GM23248 (cell line): ENCODE results near the gene GUSB. TPM values are rescaled to one million over a fixed set of nuclear protein-coding genes. Genes with fewer than 3 reads are reported as not detected.
A peak's percentile ranks its signal among the peaks of the same experiment; 100 is the strongest.
"Not testable (repeated sequence)": the region's sequence is repeated elsewhere in the genome, so short reads cannot be mapped to it uniquely, and the experiment has no call there.

Experiments used
- DNase-seq: peaks from one replicate; pipeline ENCODE4 v3.0.0-alpha.2; 2015
- H2AFZ ChIP-seq: fragments of 200-600 bp; sonication (generic); 2 replicates; pipeline ENCODE4 v1.6.1; 2016; ENCODE audit warnings: antibody characterized with exemption
- H3F3A ChIP-seq: fragments of 200-600 bp; sonication (generic); 2 replicates; pipeline ENCODE4 v1.6.1; 2016; ENCODE audit warnings: mild to moderate bottlenecking, antibody characterized with exemption, mixed run types; ENCODE audit not compliant: insufficient read depth
- H3K27ac ChIP-seq: fragments of 200-600 bp; sonication (generic); 2 replicates; pipeline ENCODE4 v1.5.1; 2016; ENCODE audit warnings: mild to moderate bottlenecking
- H3K27me3 ChIP-seq: fragments of 200-600 bp; sonication (generic); replicated peaks from 2 replicates; pipeline ENCODE4 v1.6.1; 2016; ENCODE audit warnings: mild to moderate bottlenecking; ENCODE audit not compliant: insufficient read depth
- H3K36me3 ChIP-seq: fragments of 200-600 bp; sonication (generic); 2 replicates; pipeline ENCODE4 v1.6.1; 2016; ENCODE audit warnings: low read depth, mild to moderate bottlenecking
- H3K4me1 ChIP-seq: fragments of 200-600 bp; sonication (generic); 2 replicates; pipeline ENCODE4 v1.6.1; 2016; ENCODE audit warnings: mild to moderate bottlenecking; ENCODE audit not compliant: insufficient read depth
- H3K4me2 ChIP-seq: fragments of 200-600 bp; sonication (generic); one replicate; pipeline ENCODE4 v1.6.1; 2016; ENCODE audit warnings: mild to moderate bottlenecking; ENCODE audit not compliant: unreplicated experiment
- H3K4me3 ChIP-seq: fragments of 200-600 bp; sonication (generic); 2 replicates; pipeline ENCODE4 v1.5.1; 2016; ENCODE audit warnings: mild to moderate bottlenecking
- H3K79me2 ChIP-seq: fragments of 200-600 bp; sonication (generic); 2 replicates; pipeline ENCODE4 v1.6.1; 2016; ENCODE audit warnings: mild to moderate bottlenecking; ENCODE audit not compliant: insufficient read depth
- H3K9ac ChIP-seq: fragments of 200-600 bp; sonication (generic); 2 replicates; pipeline ENCODE4 v1.6.1; 2016; ENCODE audit warnings: mild to moderate bottlenecking
- H3K9me2 ChIP-seq: fragments of 200-600 bp; sonication (generic); 2 replicates; pipeline ENCODE4 v1.6.1; 2016; ENCODE audit warnings: mixed run types, mild to moderate bottlenecking, moderate library complexity; ENCODE audit not compliant: insufficient read depth
- H3K9me3 ChIP-seq: fragments of 200-600 bp; sonication (generic); one replicate; pipeline ENCODE4 v1.6.1; 2017; ENCODE audit warnings: low read depth
- H4K20me1 ChIP-seq: fragments of 200-600 bp; sonication (generic); 2 replicates; pipeline ENCODE4 v1.6.0; 2016; ENCODE audit not compliant: insufficient read depth
- EZH2 ChIP-seq: fragments of 200-600 bp; sonication (generic); IDR thresholded peaks from 2 replicates; pipeline ENCODE4 v1.6.1; 2018; ENCODE audit warnings: antibody characterized with exemption, mild to moderate bottlenecking; ENCODE audit not compliant: insufficient read depth, poor library complexity, severe bottlenecking
- EZH2phosphoT487 ChIP-seq: fragments of 200-600 bp; sonication (generic); IDR thresholded peaks from 2 replicates; pipeline ENCODE4 v1.6.1; 2018; ENCODE audit warnings: antibody characterized with exemption, moderate library complexity, mild to moderate bottlenecking, low read depth; ENCODE audit not compliant: insufficient read depth
- WGBS, 2 experiments: methylation state at CpG; one replicate each; pipeline ENCODE4 v1.1.6; 2015 to 2017; ENCODE audit warnings: low lambda C conversion rate in 2 of 2, low coverage in 1 of 2; ENCODE audit errors: missing lambda C conversion rate in 2 of 2; 5-methylcytosine and 5-hydroxymethylcytosine counted together
- in situ Hi-C: fragments of 300-500 bp; cut with MboI; formaldehyde crosslinking; loops from 2 replicates; pipeline ENCODE4 v1.15.0; 2020
- polyA plus RNA-seq: library from polyadenylated mRNA; unstranded; fragments of >200 nt; fragmentation: Nextera tagmentation; extraction: Ambion mirVana; gene quantifications from 2 replicates; pipeline ENCODE4 v1.2.1, GENCODE V29; 2016
- total RNA-seq: library from RNA; depleted of rRNA; stranded (reverse); fragments of >200 nt; shearing (Covaris generic); gene quantifications from 2 replicates; pipeline ENCODE4 v1.2.3, GENCODE V29; 2014

The GUSB gene
- total and polyA plus RNA-seq, 2 experiments from 2014 or later, result 11.6 to 39.7 TPM

DNA sequence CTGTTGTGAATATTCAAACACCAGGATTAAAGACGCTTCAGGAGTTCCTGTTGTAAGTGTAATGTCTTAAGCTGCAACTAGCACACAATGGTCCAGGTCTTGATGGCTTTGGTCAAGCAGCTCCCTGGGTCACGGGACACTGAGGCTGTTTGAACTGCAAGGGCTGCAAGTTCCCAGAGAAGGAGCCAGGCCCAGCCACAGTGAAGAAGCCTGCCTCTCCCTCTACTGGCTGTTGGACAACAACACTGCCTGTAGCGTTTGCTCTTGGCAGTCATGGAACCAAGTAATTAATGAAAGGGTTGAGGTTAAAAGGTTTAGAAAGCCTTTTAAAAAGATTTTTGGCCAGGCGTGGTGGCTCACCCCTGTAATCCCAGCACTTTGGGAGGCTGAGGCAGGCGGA, 31.9 kb upstream of the GUSB start:
- no peaks in the 10 kb centered on the region for H3F3A ChIP-seq

DNA sequence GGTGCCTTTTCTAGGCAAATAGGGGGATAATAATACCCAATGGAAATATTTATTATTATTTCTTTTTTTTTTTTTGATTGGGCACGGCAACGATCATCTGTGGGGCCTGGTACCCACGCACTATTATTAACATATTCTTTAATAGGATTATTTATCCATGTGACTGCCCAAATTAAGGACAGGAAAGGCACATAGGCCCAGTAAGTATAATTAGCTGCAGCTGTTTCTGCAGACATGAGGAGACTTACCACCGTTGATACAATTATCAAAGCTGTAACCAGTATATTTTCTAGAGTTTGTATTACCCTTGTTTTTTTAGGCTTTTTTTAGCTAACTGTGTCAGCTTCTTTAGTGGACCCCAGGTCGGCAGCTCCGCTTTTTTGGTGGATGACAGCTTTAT, 25.2 kb upstream of the GUSB start:
- in situ Hi-C loops, result loop anchor here (25.0 kb wide), 2 partner anchors 270 to 395 kb away; no protein-coding TSS in a partner anchor
- Histone ChIP-seq H3K79me2 (no peaks in the 10 kb centered on the region), H3K36me3 (no peaks in the 10 kb centered on the region), H3K9me2 (no peaks in the 10 kb centered on the region), H3F3A (no peaks in the 10 kb centered on the region), H3K27ac (no peak overlapping the region), H3K9ac (no peak overlapping the region), H3K9me3 (no peaks in the 10 kb centered on the region), H2AFZ (no peak overlapping the region), H3K4me3 (no peak overlapping the region), H3K4me2 (no peak overlapping the region), H4K20me1 (no peaks in the 10 kb centered on the region), H3K4me1 (no peaks in the 10 kb centered on the region), H3K27me3 (no peaks in the 10 kb centered on the region)
- WGBS, 2 experiments, result 61 to 63% methylated on average over 6 of the region's 6 CpGs
- DNase-seq, result no peak
- TF ChIP-seq EZH2phosphoT487 (no peak), EZH2 (no peak)

More for the DNA sequence above, 31.9 kb upstream of the GUSB start:
- H3K4me3 ChIP-seq, result no peak overlapping the region
- WGBS, 2 experiments, result 61% methylated on average over 5 of the region's 5 CpGs
- peak; percentile 67 for DNase-seq
- no peaks in the 10 kb centered on the region for H3K36me3 ChIP-seq
- H2AFZ ChIP-seq, result no peak overlapping the region
- H3K4me1 ChIP-seq, result peaks cover 6% of the 10 kb centered on the region; the same call in 1 of the 2 replicates
- no peak overlapping the region for H3K9ac ChIP-seq
- no peak for TF ChIP-seq EZH2phosphoT487
- no peak overlapping the region for H3K27ac ChIP-seq
- no peak overlapping the region for H3K4me2 ChIP-seq
- no peaks in the 10 kb centered on the region for H4K20me1 ChIP-seq
- H3K9me3 ChIP-seq, result no peaks in the 10 kb centered on the region
- no peaks in the 10 kb centered on the region for H3K27me3 ChIP-seq
- H3K79me2 ChIP-seq, result no peaks in the 10 kb centered on the region
- in situ Hi-C loops, result loop anchor here (25.0 kb wide), 2 partner anchors 277 to 402 kb away; no protein-coding TSS in a partner anchor
- no peaks in the 10 kb centered on the region for H3K9me2 ChIP-seq

DNA sequence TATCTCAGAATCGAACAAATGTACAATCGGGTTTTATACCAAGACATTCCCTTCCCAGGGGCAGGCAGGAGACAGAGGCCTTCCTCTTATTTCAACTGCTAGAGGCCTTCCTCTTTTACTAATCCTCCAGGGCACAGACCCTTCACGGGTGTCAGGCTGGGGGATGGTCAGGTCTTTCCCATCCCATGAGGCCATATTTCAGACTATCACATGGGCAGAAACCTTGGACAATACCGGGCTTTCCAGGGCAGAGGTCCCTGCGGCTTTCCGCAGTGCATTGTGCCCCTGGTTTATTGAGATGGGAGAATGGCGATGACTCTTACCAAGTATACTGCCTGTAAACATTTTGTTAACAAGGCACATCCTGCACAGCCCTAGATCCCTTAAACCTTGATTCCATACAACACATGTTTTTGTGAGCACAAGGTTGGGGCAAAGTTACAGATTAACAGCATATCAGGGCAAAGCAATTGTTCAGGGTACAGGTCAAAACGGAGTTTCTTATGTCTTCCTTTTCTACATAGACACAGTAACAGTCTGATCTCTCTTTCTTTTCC, 23.2 kb upstream of the GUSB start:
- not testable (repeated sequence) for H3K27me3 ChIP-seq, H3K79me2 ChIP-seq, H3K4me1 ChIP-seq, H3F3A ChIP-seq, H4K20me1 ChIP-seq, H3K36me3 ChIP-seq, H3K27ac ChIP-seq, H3K4me2 ChIP-seq, H3K9me3 ChIP-seq, DNase-seq, H3K9ac ChIP-seq, H2AFZ ChIP-seq, H3K9me2 ChIP-seq, H3K4me3 ChIP-seq
- in situ Hi-C loops, result loop anchor here (25.0 kb wide), 2 partner anchors 268 to 393 kb away; no protein-coding TSS in a partner anchor
- 86 to 87% methylated on average over 8 of the region's 8 CpGs for WGBS, 2 experiments

DNA sequence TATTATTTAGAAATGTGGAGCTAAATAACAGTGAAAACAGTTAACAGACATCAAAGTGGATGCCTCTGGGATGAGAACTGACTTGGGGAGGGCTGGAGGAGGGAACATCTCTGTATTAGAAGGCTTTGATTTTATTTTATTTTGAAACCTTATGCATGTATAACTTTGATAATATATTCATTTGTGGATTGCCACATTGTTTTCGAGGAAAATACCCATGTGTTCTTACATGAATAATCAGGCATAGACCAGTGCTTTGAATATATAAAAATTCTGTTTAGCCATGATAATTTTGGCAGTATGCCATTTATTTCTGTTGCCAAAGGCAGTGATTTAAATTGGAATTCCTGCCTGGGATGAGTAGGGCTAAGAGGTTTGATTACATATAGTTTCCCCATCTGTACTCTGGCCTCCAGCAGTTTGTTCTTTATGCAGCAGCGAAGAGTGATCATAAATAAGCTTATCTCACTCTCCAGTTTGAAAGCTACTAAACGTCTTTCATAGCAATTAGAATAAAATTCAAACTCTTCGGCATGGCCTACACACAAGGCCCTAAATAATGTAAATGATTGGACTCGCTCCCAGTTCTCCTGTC, 18.9 kb upstream of the GUSB start:
- not testable (repeated sequence) for H3K4me1 ChIP-seq, H3K27me3 ChIP-seq, H3K36me3 ChIP-seq, DNase-seq, H3K4me2 ChIP-seq, H3K9me3 ChIP-seq, H3F3A ChIP-seq, H3K4me3 ChIP-seq, H3K9me2 ChIP-seq, H4K20me1 ChIP-seq, H3K9ac ChIP-seq, H3K27ac ChIP-seq, H3K79me2 ChIP-seq, H2AFZ ChIP-seq
- in situ Hi-C loops, result loop anchor here (25.0 kb wide), 2 partner anchors 264 to 389 kb away; no protein-coding TSS in a partner anchor
- WGBS, 2 experiments, result 5 to 12% methylated on average over 1 of the region's 5 CpGs

DNA sequence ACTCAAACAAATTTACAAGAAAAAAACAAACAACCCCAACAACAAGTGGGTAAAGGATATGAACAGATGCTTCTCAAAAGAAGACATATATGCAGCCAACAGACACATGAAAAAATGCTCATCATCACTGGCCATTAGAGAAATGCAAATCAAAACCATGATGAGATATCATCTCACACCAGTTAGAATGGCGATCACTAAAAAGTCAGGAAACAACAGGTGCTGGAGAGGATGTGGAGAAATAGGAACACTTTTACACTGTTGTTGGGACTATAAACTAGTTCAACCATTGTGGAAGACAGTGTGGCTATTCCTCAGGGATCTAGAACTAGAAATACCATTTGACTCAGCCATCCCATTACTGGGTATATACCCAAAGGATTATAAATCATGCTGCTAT, 13.0 kb upstream of the GUSB start:
- H3K4me2 ChIP-seq, H2AFZ ChIP-seq, in situ Hi-C loops, H3K9me3 ChIP-seq, H3K27ac ChIP-seq, H3K4me1 ChIP-seq, H3F3A ChIP-seq, H3K79me2 ChIP-seq, H3K27me3 ChIP-seq, DNase-seq, H3K9me2 ChIP-seq, H3K4me3 ChIP-seq, H4K20me1 ChIP-seq, H3K36me3 ChIP-seq, H3K9ac ChIP-seq: not testable (repeated sequence)
- WGBS, 2 experiments, result 0% methylated on average over 1 of the region's 1 CpG
